Ishikawa (cell line): ENCODE results near the gene IGFALS.

ENCODE experiments used
- CEBPB ChIP-seq: IDR thresholded peaks from 2 replicates; pipeline ENCODE4 v1.6.1; 2012
- CREB1 ChIP-seq: IDR thresholded peaks from 2 replicates; pipeline ENCODE4 v1.6.1; 2012; ENCODE audit warnings: low read depth
- EGR1 ChIP-seq: IDR thresholded peaks from 2 replicates; pipeline ENCODE4 v1.6.1; 2012
- EP300 ChIP-seq: IDR thresholded peaks from 2 replicates; pipeline ENCODE4 v1.6.1; 2012; ENCODE audit warnings: borderline replicate concordance
- FOXM1 ChIP-seq: IDR thresholded peaks from 2 replicates; pipeline ENCODE4 v1.6.1; 2012; ENCODE audit warnings: low read depth, borderline replicate concordance
- NFIC ChIP-seq: IDR thresholded peaks from 2 replicates; pipeline ENCODE4 v1.6.1; 2012
- RAD21 ChIP-seq: IDR thresholded peaks from 2 replicates; pipeline ENCODE4 v1.6.1; 2012; ENCODE audit warnings: low read depth
- TAF1 ChIP-seq: IDR thresholded peaks from 2 replicates; pipeline ENCODE4 v1.6.1; 2012; ENCODE audit warnings: low read depth, mild to moderate bottlenecking
- TCF12 ChIP-seq: IDR thresholded peaks from 2 replicates; pipeline ENCODE4 v1.6.1; 2012; ENCODE audit warnings: low read depth
- TEAD4 ChIP-seq: IDR thresholded peaks from 2 replicates; pipeline ENCODE4 v1.6.1; 2012
- YY1 ChIP-seq: IDR thresholded peaks from 2 replicates; pipeline ENCODE4 v1.6.1; 2012; ENCODE audit warnings: low read depth
- ZBTB7A ChIP-seq: IDR thresholded peaks from 2 replicates; pipeline ENCODE4 v1.6.1; 2012; ENCODE audit warnings: low read depth
- TF ChIP-seq, protein P1 (sequence below): IDR thresholded peaks from 2 replicates; pipeline ENCODE4 v1.6.1; 2012
- TF ChIP-seq, protein P2 (sequence below): IDR thresholded peaks from 2 replicates; pipeline ENCODE4 v1.6.1; 2012; ENCODE audit warnings: low read depth, mild to moderate bottlenecking
- TF ChIP-seq, protein P3 (sequence below): IDR thresholded peaks from 2 replicates; pipeline ENCODE4 v1.6.1; 2012

Gene IGFALS

GRCh38 chr16:1768061-1768766 is 25.3 kb downstream of the IGFALS start:
- no peak for TF ChIP-seq YY1
- no peak for TF ChIP-seq CEBPB
- TF ChIP-seq EP300, result no peak
- TF ChIP-seq TCF12, result no peak
- no peak for TF ChIP-seq FOXM1
- TF ChIP-seq, protein P1, sequence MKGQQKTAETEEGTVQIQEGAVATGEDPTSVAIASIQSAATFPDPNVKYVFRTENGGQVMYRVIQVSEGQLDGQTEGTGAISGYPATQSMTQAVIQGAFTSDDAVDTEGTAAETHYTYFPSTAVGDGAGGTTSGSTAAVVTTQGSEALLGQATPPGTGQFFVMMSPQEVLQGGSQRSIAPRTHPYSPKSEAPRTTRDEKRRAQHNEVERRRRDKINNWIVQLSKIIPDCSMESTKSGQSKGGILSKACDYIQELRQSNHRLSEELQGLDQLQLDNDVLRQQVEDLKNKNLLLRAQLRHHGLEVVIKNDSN, result no peak
- no peak for TF ChIP-seq TEAD4
- TF ChIP-seq ZBTB7A, result no peak
- TF ChIP-seq CREB1, result no peak
- TF ChIP-seq RAD21, result no peak
- TF ChIP-seq, protein P2, sequence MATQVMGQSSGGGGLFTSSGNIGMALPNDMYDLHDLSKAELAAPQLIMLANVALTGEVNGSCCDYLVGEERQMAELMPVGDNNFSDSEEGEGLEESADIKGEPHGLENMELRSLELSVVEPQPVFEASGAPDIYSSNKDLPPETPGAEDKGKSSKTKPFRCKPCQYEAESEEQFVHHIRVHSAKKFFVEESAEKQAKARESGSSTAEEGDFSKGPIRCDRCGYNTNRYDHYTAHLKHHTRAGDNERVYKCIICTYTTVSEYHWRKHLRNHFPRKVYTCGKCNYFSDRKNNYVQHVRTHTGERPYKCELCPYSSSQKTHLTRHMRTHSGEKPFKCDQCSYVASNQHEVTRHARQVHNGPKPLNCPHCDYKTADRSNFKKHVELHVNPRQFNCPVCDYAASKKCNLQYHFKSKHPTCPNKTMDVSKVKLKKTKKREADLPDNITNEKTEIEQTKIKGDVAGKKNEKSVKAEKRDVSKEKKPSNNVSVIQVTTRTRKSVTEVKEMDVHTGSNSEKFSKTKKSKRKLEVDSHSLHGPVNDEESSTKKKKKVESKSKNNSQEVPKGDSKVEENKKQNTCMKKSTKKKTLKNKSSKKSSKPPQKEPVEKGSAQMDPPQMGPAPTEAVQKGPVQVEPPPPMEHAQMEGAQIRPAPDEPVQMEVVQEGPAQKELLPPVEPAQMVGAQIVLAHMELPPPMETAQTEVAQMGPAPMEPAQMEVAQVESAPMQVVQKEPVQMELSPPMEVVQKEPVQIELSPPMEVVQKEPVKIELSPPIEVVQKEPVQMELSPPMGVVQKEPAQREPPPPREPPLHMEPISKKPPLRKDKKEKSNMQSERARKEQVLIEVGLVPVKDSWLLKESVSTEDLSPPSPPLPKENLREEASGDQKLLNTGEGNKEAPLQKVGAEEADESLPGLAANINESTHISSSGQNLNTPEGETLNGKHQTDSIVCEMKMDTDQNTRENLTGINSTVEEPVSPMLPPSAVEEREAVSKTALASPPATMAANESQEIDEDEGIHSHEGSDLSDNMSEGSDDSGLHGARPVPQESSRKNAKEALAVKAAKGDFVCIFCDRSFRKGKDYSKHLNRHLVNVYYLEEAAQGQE, result no peak
- no peak for TF ChIP-seq NFIC
- no peak for TF ChIP-seq TAF1
- TF ChIP-seq EGR1, result no peak
- TF ChIP-seq, protein P3, sequence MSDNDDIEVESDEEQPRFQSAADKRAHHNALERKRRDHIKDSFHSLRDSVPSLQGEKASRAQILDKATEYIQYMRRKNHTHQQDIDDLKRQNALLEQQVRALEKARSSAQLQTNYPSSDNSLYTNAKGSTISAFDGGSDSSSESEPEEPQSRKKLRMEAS, result no peak

DNA sequence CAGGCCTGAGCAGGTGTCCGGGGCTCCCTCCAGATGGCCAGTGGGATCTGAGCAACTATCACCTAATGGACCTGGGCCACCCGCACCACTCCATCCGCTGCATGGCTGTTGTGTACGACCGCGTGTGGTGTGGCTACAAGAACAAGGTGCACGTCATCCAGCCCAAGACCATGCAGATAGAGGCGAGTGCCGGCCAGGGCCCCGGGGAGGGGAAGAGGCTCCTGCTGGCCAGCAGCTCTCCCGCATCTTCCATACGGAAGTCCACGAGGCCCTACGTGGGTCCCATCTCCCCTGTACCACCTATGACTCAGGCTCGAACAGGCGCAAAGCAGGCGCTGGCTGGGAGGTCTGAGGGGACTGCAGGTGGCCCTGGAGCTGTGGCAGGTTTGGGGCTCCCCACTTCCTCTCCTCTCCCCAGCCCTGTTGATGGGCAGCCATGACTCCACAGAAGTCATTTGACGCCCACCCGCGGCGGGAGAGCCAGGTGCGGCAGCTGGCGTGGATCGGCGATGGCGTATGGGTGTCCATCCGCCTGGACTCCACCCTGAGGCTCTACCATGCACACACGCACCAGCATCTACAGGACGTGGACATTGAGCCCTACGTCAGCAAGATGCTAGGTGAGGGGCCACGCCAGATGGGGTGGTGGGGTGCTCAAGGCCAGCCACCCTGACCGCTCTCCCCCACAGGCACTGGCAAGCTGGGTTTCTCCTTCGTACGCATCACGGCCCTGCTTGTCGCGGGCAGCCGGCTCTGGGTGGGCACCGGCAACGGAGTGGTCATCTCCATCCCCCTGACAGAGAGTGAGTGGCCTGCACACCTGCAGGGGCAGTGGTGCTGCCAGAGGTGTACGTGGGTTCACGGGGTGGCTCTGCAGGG is 26.1 kb downstream of the IGFALS start:
- TF ChIP-seq TEAD4, result no peak
- TF ChIP-seq, protein P1, result no peak
- TF ChIP-seq TAF1, result no peak
- no peak for TF ChIP-seq YY1
- no peak for TF ChIP-seq ZBTB7A
- TF ChIP-seq, protein P2, result no peak
- TF ChIP-seq NFIC, result no peak
- TF ChIP-seq, protein P3, result no peak
- no peak for TF ChIP-seq TCF12
- no peak for TF ChIP-seq CEBPB

DNA sequence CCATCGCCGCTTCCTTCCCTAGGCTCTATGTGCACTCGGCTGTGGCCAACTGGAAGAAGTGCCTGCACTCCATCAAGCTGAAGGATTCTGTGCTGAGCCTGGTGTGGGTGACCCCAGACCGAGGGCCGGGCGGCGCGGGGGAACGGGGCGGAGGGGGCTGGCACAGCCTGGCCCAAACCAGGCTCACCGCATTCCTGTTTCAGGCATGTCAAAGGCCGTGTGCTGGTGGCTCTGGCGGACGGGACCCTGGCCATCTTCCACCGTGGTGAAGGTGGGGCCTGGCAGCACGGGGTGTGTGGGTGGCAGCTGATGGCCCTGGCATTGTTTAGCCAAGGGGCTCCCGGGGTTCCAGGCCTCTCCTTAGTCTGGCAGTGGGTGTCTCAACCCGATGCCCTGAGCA is 26.8 kb downstream of the IGFALS start:
- TF ChIP-seq, protein P3, result no peak
- no peak for TF ChIP-seq ZBTB7A
- TF ChIP-seq RAD21, result no peak
- no peak for TF ChIP-seq NFIC
- TF ChIP-seq EGR1, result no peak
- no peak for TF ChIP-seq CREB1
- TF ChIP-seq YY1, result no peak
- no peak for TF ChIP-seq TAF1
- TF ChIP-seq, protein P2, result no peak
- no peak for TF ChIP-seq FOXM1
- TF ChIP-seq TEAD4, result no peak
- TF ChIP-seq, protein P1, result no peak
- no peak for TF ChIP-seq TCF12
- no peak for TF ChIP-seq CEBPB
- TF ChIP-seq EP300, result no peak
